WERI-Rb-1 (cell line): ENCODE measurements around the gene TIMM8B.
"Not testable (repeated sequence)": the region's sequence is repeated elsewhere in the genome, so short reads cannot be mapped to it uniquely, and the experiment has no call there.

Source experiments
- DNase-seq: peaks from one replicate; pipeline ENCODE4 v3.0.0-alpha.2; 2020
- H3K27ac ChIP-seq: fragments of 250-450 bp; sonication (Bioruptor Pico); 2 replicates; pipeline ENCODE4 v1.5.1; 2020; ENCODE audit warnings: mild to moderate bottlenecking, moderate library complexity
- H3K27me3 ChIP-seq: fragments of 250-450 bp; sonication (Bioruptor Pico); 2 replicates; pipeline ENCODE4 v1.5.1; 2021; ENCODE audit warnings: mild to moderate bottlenecking, low read depth, moderate library complexity; ENCODE audit not compliant: insufficient read depth, severe bottlenecking
- H3K36me3 ChIP-seq: fragments of 250-450 bp; sonication (Bioruptor Pico); 2 replicates; pipeline ENCODE4 v1.5.1; 2020; ENCODE audit warnings: mild to moderate bottlenecking, moderate library complexity
- H3K4me3 ChIP-seq: 2 replicates; pipeline ENCODE4 v1.5.1; 2011; ENCODE audit warnings: low read depth, mild to moderate bottlenecking, control low read depth, low read length
- H3K9me3 ChIP-seq: fragments of 250-450 bp; sonication (Bioruptor Pico); 2 replicates; pipeline ENCODE4 v1.5.1; 2021; ENCODE audit warnings: mild to moderate bottlenecking, moderate library complexity; ENCODE audit not compliant: severe bottlenecking
- CTCF ChIP-seq: IDR thresholded peaks from 2 replicates; pipeline ENCODE4 v1.5.1; 2011; ENCODE audit warnings: low read depth, mild to moderate bottlenecking, control low read depth, inconsistent platforms, low read length

Gene TIMM8B

GRCh38 chr11:112096194-112096593 is 9.6 kb upstream of the TIMM8B start:
- H3K27ac ChIP-seq: no peak overlapping the region
- no peak for DNase-seq
- no peaks in the 10 kb centered on the region for H3K9me3 ChIP-seq
- H3K36me3 ChIP-seq: peaks cover 39% of the 10 kb centered on the region
- TF ChIP-seq CTCF: no peak
- no peak overlapping the region for H3K4me3 ChIP-seq
- H3K27me3 ChIP-seq: no peaks in the 10 kb centered on the region

GRCh38 chr11:112095302-112095701 is 8.7 kb upstream of the TIMM8B start:
- H3K27me3 ChIP-seq, H3K27ac ChIP-seq: not testable (repeated sequence)
- peaks cover 45% of the 10 kb centered on the region for H3K36me3 ChIP-seq

GRCh38 chr11:112087212-112087611 is 656 bp upstream of the TIMM8B start:
- no peak for TF ChIP-seq CTCF
- Histone ChIP-seq H3K36me3 (peaks cover 78% of the 10 kb centered on the region), H3K9me3 (no peaks in the 10 kb centered on the region), H3K27me3 (no peaks in the 10 kb centered on the region), H3K27ac (peak overlapping the region; percentile 77), H3K4me3 (peak overlapping the region; percentile 64)
- DNase-seq: no peak

More at GRCh38 chr11:112095302-112095701, 8.7 kb upstream of the TIMM8B start:
- not testable (repeated sequence) for H3K4me3 ChIP-seq, H3K9me3 ChIP-seq, DNase-seq

- DNase-seq: no peak
- Histone ChIP-seq H3K36me3 (peaks cover 78% of the 10 kb centered on the region), H3K27me3 (no peaks in the 10 kb centered on the region), H3K4me3 (peak overlapping the region; percentile 64), H3K27ac (peak overlapping the region; percentile 77), H3K9me3 (no peaks in the 10 kb centered on the region)
- TF ChIP-seq CTCF: no peak
Observed at GRCh38 chr11:112085822-112086421, 634 bp downstream of the TIMM8B start.

GRCh38 chr11:112082729-112083128 is 3.8 kb downstream of the TIMM8B start:
- no peaks in the 10 kb centered on the region for H3K9me3 ChIP-seq
- H3K36me3 ChIP-seq: peaks cover 72% of the 10 kb centered on the region
- H3K27ac ChIP-seq: no peak overlapping the region
- no peak for TF ChIP-seq CTCF
- no peak for DNase-seq
- H3K27me3 ChIP-seq: no peaks in the 10 kb centered on the region
- H3K4me3 ChIP-seq: no peak overlapping the region

- no peak for TF ChIP-seq CTCF
- no peaks in the 10 kb centered on the region for H3K9me3 ChIP-seq
- peak within 1 kb of the TSS; percentile 98 for H3K27ac ChIP-seq
- peak within 1 kb of the TSS; percentile 80 for H3K4me3 ChIP-seq
- no peaks in the 10 kb centered on the region for H3K27me3 ChIP-seq
- H3K36me3 ChIP-seq: peaks cover 33% of the 10 kb centered on the region
- DNase-seq: peak; percentile 76
Observed at GRCh38 chr11:112073941-112074811, 12.4 kb downstream of the TIMM8B start, which contains the start of the genes NKAPD1 and PIH1D2. TSS of gene NKAPD1 (plus strand) at chr11:112074299. CDS start at chr11:112075575, 1,276 bp downstream. TSS of gene PIH1D2 (minus strand) at chr11:112074017. CDS start at chr11:112073174, 843 bp downstream.
